HG03159 (cell line): ENCODE data around the gene ALPP.

ENCODE experiments used
- ATAC-seq: cut with Tn5 transposase; IDR thresholded peaks from one replicate; pipeline ENCODE4 v1.9.1; 2021; ENCODE audit warnings: mild to moderate bottlenecking, moderate library complexity; ENCODE audit not compliant: unreplicated experiment

Gene ALPP

DNA sequence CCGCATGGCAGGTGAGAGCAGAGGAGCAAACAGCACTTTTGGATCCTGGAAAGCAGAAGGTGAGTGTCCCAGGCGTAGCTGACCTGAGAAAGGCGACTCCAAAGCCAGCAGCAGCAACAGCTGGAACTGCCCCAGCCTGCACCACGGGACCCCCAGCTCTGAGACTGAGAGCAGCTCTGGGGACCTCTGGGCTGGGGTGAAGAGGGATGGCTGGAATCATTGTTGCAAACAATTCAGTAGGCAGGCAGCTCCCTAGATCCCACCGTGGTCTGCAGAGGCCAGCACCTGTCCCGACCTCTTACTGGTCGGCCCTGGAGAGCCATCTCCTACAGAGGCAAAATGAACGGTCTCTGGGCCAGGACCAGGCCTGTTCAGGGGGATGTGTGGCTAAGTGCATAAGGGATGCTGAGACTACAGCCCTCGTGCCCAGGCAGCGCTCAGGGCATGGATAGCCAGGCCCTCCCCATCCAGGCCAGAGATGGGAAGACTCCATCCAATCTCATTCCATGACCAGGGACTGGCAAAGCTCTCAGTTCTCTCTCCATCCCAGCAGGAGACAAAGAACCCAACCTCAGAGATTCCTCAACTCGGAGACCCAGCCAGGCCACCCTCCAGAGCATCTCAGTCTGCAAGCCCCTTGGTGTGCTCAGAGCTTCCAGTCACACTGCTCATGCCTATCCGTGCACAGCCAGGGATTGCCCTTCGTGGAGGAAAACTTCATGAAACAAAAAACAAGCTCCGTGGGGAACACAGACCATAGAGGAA lies 38.2 kb upstream of the ALPP start:
- no peak for ATAC-seq

DNA sequence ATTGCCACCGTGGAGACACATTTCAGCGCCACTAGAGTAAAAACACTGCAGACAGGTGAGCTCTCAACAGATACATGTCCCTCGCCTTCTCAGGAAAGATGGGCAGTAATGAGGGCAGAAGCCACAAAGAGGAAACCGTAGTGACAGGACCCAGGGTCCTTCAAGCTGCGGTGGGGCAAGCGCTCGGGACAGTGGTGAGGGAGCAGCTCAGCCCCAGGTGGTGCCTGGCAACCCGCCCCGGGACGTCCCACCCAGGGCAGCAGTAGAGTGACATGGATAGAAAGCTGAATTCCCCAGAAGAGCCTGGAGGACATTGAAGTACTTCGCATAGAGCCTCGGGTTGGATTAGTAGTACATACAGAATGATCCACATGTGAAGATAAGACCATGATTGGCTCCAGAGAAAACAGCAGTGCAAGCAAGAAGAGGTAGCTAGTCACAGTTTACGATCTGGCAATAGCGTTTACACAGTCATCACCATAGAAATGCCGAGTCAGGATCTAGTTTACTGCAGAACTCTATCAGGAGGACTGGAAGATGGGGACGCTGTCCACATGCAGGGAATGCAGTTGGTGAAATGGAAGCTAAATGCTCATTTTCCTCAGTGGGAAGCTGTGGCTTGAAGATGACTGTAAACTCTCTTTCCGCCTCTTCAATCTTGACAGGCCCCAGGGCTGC lies 37.4 kb upstream of the ALPP start:
- no peak for ATAC-seq

DNA sequence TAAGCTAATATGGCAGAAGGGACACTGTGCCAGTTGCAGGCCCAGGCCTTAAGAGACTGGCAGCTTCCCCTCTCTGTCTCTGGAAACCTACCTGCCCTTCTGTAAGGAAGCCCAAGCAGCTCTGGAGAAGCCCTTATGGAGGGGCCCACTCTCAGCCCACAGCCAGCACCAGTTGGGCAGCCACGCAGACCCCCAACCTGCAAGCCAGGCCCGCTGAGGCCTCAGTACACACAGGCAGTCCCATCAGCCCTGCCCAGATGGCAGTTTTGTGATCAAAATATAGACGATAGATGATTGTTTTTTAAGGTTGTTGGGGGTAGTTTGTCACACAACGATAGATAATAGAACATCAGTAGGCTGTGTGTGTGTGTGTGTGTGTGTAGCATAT lies 36.8 kb upstream of the ALPP start:
- ATAC-seq, result no peak

GRCh38 chr2:232342635-232343565 lies 35.7 kb upstream of the ALPP start:
- no peak for ATAC-seq

- no peak for ATAC-seq
These were observed 34.7 kb upstream of the ALPP start for GRCh38 chr2:232343821-232344220.

DNA sequence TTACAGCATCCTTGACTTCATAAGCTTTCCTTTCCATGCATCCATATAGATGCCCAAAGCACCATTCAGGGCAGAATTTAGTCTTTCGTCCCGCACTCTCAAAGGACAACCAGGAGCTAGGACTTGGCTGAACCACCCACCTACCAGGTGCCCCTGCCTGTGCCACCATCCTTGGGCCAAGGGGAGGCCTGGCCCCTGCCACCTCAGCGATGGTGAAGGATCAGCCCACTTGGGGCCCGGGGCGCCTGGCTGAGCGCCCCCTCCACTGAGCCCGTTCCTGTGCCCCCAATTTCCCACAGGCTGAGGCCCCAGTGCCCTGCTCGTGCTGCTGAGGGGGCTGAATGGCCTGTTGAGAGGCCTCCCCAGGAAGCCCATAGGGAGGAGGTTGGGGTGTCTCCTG lies 33.3 kb upstream of the ALPP start:
- ATAC-seq, result no peak

DNA sequence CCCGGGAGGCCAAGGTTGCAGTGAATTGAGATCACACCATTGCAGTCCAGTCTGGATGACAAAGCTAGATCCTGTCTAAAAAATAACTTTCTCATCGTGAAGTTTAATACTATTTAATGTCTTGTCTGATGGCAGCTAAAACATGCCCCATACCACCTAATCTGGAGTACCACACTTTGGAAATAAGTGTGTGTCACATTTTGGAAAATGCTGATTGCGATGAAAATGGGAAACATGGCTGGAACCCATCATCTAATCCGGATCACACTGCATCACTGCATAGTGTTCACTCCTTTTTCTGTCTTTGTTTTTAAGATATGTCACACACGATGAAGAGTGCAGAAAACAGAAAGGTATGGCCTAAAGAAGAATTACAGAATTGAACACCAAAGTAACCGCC lies 31.2 kb upstream of the ALPP start:
- no peak for ATAC-seq

GRCh38 chr2:232348936-232349335 lies 29.6 kb upstream of the ALPP start:
- ATAC-seq, result no peak

DNA sequence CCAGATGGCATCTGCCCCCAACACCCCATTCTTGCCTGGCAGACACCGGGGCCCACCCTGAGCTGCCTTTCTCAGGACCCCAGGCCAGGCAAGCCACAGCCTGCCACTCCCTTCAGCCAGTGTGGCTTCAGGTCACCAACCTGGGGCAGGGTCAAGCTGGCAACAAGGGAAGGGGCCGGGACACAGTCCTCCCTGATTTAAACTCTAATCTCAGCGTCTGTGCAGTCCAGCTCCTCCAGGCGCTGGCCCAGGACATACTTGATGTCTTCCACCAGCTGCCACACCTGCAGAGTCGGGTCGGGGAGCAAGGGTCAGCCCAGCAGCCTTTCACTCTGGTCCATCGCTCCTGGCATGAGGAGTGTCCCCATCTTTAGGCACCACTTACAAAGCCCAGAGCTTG lies 29.0 kb upstream of the ALPP start:
- no peak for ATAC-seq

DNA sequence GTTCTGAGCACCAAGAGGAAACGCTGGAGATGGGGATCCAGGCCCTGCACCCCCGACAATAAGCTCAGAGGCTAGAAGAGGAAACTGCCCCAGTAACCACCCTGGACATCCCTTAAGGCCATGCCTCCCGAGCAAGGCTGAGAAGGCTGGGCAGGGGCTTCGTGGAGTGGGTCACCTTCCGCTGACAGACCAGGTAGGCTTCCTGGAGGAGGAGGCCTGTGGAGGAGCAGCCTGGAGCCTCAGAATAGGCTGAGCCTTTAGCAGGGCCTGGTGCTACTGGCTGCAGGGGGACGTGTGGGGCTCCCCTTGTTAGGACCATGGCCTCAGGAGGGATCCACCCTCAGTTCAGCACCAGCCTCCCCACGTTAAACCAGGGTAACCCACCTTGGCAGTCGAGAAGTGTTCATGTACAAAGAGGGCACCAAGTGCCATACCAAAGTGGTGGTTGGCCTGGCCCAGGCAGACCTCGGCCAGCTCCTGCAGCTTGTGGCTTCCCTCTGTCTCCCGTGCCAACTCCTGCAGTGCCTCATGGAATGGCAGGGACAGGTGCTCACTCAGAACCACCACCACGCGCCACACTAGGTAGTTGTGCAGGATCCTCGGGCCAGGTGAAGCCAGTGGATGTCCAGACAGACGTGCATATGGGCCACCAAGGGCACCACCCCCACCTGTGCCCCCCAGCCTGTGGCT lies 28.5 kb upstream of the ALPP start:
- ATAC-seq, result no peak

DNA sequence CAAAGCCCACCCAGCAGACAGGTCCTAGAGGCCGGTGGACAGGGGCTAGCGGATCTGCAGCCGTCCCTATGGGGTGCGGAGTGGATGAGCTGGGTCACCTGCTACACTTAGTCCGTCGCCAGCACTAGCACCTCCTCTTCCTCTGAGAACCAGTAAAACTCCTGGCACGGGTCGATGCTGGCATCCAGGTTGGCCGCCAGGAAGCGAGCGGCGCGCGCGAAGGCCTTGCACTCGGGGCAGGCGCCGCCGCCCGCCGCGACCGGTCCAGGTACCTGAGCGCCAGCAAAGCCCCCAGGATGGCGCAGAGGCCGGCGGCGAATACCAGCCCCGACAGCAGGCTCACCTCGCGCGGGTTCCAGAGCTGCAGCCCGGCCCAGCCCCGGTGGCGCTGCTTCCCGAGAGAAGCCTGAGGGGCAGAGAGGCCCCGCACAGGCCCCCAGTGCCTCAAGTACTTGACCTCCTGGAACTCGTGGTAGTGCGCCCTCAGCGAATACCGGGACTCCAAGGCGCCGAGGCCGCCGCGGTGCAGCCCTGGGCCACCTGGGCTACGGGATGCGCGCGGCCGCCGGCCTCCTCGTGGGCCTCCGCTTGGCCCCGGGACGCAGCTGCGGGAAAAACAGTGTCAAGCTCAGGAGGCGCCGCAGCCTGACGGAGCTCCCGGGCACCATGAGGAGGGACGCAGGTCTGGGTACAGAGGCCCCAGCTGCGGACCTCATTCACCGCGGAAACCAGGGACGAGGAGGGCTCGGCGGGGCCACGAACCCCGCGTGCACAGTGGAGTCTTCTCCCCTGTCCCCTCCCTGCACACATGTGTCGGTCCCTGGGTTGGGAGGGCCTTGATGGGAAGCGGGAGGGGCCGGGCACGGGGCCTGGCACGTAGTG lies 27.5 kb upstream of the ALPP start:
- no peak for ATAC-seq

DNA sequence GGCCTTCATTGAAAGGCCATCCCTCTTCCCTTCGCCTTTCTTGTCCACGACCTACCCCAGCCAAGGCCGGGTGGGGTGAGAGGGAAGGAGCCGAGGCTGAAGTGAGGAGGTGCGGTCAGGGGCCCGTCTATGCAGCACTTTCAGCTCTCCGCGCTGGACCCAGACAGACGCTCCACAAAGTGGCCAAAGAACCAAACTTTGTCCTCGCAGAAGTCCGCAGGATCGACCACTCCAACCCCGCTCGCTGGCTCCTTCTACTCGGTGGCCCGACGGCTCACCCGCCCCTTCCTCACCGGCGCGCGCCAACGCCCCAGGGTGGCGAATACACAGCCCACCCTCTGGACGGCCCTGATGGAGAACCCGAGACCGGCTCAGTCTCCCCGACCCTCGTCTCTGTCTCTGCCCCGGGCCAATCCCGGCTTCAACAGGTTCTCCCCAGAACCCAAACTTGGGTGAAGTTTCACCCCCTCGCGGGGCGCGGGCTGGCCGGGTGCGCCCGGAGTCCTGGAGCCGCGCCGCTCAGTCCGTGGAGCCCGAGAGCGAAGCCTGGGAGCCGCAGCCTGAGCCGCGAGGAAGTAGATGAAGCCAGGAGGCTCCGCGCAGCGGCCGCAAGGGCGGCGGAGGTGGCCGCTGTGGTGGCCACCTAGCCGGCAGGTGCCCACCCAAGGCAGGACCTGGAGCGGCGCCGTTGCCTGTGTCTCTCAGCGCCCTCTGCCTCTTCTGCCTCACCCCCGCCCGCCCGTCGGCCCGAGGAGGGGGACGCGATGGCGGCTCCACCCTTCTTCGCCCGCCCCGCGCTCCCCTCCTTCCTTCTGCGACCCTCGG lies 26.7 kb upstream of the ALPP start:
- no peak for ATAC-seq

DNA sequence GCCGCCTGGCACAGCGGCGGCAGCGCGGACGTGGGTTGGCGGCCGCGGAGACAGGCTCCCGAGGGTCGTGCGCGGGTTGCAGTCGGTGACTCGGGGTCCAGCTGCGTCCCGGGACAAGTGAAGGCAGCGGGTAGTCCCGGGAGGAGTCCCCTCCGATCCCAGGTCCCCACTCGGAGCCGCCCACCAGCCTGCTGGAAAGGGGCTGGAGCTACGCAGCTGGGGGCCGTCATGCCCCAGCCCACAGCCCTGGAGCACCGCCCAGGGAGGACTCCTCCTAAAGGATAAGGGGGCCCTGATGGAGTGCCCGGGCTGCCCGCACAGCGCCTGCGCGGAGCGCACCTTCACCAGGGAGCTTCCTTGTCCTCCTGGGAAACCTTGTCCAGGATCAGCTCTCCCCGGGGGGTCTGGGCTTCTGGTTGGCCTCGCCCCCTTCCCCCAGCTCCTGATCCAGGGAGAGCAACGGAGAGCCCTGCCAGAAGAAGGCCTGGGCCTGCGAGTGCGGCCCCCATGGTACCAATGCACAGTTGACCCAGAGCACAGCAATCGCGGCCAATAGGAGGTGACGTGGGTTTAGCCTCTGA lies 25.9 kb upstream of the ALPP start:
- ATAC-seq, result no peak

GRCh38 chr2:232353096-232353495 lies 25.5 kb upstream of the ALPP start:
- ATAC-seq, result no peak

- no peak for ATAC-seq
These were observed 24.9 kb upstream of the ALPP start for GRCh38 chr2:232353660-232354059.

DNA sequence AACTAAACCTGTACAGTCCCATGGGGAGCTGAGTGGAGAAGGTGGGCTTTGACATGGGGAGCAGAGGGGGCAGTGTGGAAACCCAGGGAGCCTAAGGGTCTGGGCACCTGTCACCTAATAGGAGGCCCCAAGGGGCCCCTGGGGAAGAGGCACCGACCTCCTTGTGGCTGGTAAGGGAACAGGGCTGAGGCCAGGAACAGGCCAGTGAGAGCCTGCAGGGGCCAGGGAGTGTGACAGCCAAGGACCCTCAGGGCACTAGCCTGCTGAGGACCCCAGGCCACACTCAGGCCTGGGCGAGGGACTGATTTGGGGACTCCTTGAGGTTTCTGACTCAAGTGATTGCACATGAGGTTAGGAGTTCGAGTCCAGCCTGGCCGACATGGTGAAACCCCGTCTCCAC lies 24.5 kb upstream of the ALPP start:
- no peak for ATAC-seq

GRCh38 chr2:232361646-232362045 lies 16.9 kb upstream of the ALPP start:
- ATAC-seq, result no peak

DNA sequence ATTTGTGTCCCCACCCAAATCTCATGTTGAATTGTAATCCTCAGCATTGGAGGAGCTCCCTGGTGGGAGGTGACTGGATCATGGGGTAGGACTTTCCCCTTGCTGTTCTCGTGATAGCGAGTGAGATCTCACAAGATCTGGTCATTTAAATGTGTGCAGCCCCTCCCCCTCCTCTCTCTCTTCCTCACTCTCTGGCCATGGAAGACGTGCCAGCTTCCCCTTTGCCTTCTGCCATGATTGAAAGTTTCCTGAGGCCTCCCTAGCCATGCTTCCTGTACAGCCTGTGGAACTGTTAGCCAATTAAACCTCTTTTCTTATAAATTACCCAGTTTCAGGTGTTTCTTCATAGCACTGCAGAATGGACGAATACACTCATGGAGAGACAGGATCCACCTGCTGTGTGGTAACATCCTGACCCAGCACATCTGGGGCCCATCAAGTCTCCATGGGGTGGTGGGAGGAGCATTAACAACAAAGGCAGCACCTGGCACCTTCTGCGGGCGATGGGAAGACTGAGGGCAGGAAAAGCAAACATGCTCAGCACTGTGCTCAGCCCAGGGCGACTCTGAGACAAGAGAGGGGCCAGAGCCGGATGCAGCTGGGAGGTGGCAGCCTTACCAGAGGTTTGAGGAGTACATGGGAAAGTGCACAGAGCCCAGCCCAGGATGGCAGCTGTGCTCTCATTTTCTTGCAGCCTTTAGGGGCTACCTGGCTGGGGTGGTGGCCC lies 16.2 kb upstream of the ALPP start:
- no peak for ATAC-seq
